Measurements from ENCODE around the gene ALDH1L2. TPM values are rescaled to one million over a fixed set of nuclear protein-coding genes. Genes with fewer than 3 reads are reported as not detected.

The ALDH1L2 gene
- polyA plus RNA-seq, 2 donors = 0.10 to 0.35 TPM

DNA sequence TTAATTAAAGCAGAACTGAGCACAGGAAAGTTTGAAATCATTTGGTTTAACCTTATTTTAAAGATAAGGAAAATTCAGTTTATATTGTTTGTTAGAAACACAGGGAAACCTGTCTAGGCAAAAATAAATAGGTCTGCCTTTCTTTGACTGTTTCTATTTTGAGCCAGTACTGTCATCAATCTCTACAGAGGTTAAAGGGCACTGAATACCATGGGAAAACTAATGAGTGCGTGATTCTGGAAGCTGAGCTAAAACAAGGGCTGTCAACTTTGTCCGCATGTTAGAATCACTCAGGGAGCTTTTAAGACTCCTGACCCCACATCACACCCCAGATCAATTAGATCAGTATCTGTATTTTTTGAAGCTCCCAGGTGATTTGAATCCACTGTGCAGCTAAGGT lies 59.3 kb downstream of the ALDH1L2 start:
- 70 to 83% methylated on average over 2 of the region's 2 CpGs for WGBS, 2 donors
- no peaks in the 10 kb centered on the region for H3K9me3 ChIP-seq (ENCODE audit: control insufficient read depth in 2 of 2, insufficient read depth in 1 of 2, low read depth in 1 of 2, low read length in 1 of 2)

DNA sequence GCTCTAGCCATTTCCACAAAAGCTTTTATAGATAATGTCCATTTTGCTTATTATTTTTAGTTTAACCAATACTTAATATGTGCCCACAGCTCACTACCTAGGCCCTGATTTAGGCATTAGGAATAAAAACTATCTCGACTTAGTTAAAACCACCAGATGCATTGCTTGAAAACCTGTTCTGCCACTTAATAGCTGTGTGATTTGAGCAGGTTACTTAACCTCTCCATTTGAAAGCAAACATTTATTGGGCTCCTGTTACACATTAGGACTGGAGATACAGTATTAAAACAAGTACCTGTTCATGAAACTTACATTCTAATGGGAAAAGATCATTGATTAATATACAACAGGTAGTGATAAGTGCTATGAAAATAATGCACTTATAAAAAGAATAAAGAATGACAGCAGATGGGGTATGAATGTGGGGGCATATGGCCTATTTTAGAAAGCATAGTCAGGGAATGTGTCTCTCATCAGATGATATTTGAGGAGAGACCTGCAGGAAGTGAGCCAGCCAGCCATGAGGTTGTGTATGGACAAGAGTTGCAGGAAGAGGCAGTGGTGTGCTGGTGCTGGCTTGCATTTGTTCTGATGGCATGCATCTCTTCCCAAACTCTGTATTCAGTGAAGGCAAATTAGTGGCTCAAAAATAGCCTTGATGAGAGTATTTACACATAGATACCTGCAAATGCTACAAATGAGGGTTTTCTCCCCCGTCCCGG lies 63.9 kb downstream of the ALDH1L2 start:
- peaks cover 0 to 5% of the 10 kb centered on the region in 2 donors for H3K4me1 ChIP-seq (ENCODE audit: control insufficient read depth in 2 of 2, insufficient read depth in 2 of 2, low read length in 1 of 2)
- no peaks in the 10 kb centered on the region for H3K9me3 ChIP-seq (ENCODE audit: control insufficient read depth in 2 of 2, insufficient read depth in 1 of 2, low read depth in 1 of 2, low read length in 1 of 2)
- WGBS, 2 donors = 79 to 82% methylated on average over 3 of the region's 3 CpGs
- H3K27ac ChIP-seq (ENCODE audit: low read depth in 2 of 2, low read length in 1 of 2) = no peak overlapping the region
- no peaks in the 10 kb centered on the region for H3K27me3 ChIP-seq (ENCODE audit: control insufficient read depth in 1 of 2, insufficient read depth in 2 of 2, low read length in 2 of 2)
- no peaks in the 10 kb centered on the region for H3K36me3 ChIP-seq (ENCODE audit: control insufficient read depth in 2 of 2, insufficient read depth in 2 of 2, low read length in 1 of 2)
- H3K4me3 ChIP-seq (ENCODE audit: low read depth in 1 of 2, low read length in 2 of 2) = no peak overlapping the region

More for the DNA sequence above, 59.3 kb downstream of the ALDH1L2 start:
- H3K4me3 ChIP-seq (ENCODE audit: low read depth in 1 of 2, low read length in 2 of 2) = no peak overlapping the region
- no peak overlapping the region for H3K27ac ChIP-seq (ENCODE audit: low read depth in 2 of 2, low read length in 1 of 2)
- no peaks in the 10 kb centered on the region for H3K27me3 ChIP-seq (ENCODE audit: control insufficient read depth in 1 of 2, insufficient read depth in 2 of 2, low read length in 2 of 2)
- H3K36me3 ChIP-seq (ENCODE audit: control insufficient read depth in 2 of 2, insufficient read depth in 2 of 2, low read length in 1 of 2) = no peaks in the 10 kb centered on the region
- peaks cover 0 to 5% of the 10 kb centered on the region in 2 donors for H3K4me1 ChIP-seq (ENCODE audit: control insufficient read depth in 2 of 2, insufficient read depth in 2 of 2, low read length in 1 of 2)

DNA sequence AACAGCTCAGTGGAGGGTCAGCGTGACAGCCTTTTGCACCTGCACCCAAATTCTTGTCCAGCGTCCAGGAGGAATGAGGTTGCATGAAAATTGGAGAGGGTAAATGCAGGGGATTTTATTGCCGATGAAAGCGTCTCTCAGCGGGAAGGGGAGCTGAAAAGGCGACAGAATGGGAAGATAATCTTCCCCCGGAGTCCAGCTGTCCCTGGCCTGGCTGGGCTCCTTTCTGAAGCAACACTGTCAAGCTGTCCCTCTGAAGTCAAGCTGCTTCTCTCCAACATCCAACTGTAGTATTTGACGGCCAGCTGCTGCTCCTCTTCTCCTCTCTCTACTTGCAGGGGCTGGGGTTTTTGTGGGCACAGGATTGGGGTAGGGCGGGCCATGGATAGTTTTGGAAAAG lies 65.5 kb downstream of the ALDH1L2 start:
- WGBS, 2 donors = 90% methylated on average over 9 of the region's 9 CpGs
- no peaks in the 10 kb centered on the region for H3K9me3 ChIP-seq (ENCODE audit: control insufficient read depth in 2 of 2, insufficient read depth in 1 of 2, low read depth in 1 of 2, low read length in 1 of 2)
- no peak overlapping the region for H3K4me3 ChIP-seq (ENCODE audit: low read depth in 1 of 2, low read length in 2 of 2)
- no peaks in the 10 kb centered on the region for H3K36me3 ChIP-seq (ENCODE audit: control insufficient read depth in 2 of 2, insufficient read depth in 2 of 2, low read length in 1 of 2)
- H3K27ac ChIP-seq (ENCODE audit: low read depth in 2 of 2, low read length in 1 of 2) = no peak overlapping the region
- H3K4me1 ChIP-seq (ENCODE audit: control insufficient read depth in 2 of 2, insufficient read depth in 2 of 2, low read length in 1 of 2) = peaks cover 0 to 5% of the 10 kb centered on the region in 2 donors
- H3K27me3 ChIP-seq (ENCODE audit: control insufficient read depth in 1 of 2, insufficient read depth in 2 of 2, low read length in 2 of 2) = no peaks in the 10 kb centered on the region

DNA sequence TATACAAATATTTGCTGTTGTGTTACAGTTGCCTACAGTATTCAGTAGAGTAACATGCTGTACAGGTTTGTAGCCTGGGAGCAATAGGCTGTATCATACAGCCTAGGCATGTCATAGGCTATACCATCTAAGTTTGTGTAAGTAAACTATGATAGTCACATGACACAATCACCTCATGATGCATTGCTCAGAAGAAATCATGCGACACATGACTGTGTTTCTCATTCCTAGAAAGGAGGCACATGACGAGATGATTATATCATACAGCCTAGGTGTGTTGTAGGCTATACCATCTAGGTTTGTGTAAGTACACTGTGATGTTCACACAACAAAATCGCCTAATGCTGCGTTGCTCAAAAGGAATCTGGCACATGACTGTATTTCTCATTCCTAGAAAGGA lies 66.2 kb downstream of the ALDH1L2 start:
- Histone ChIP-seq H3K9me3 (ENCODE audit: control insufficient read depth in 2 of 2, insufficient read depth in 1 of 2, low read depth in 1 of 2, low read length in 1 of 2) (no peaks in the 10 kb centered on the region), H3K4me3 (ENCODE audit: low read depth in 1 of 2, low read length in 2 of 2) (no peak overlapping the region), H3K27ac (ENCODE audit: low read depth in 2 of 2, low read length in 1 of 2) (no peak overlapping the region), H3K36me3 (ENCODE audit: control insufficient read depth in 2 of 2, insufficient read depth in 2 of 2, low read length in 1 of 2) (no peaks in the 10 kb centered on the region), H3K4me1 (ENCODE audit: control insufficient read depth in 2 of 2, insufficient read depth in 2 of 2, low read length in 1 of 2) (peaks cover 0 to 5% of the 10 kb centered on the region in 2 donors), H3K27me3 (ENCODE audit: control insufficient read depth in 1 of 2, insufficient read depth in 2 of 2, low read length in 2 of 2) (no peaks in the 10 kb centered on the region)
- WGBS, 2 donors = 84 to 93% methylated on average over 4 of the region's 4 CpGs

DNA sequence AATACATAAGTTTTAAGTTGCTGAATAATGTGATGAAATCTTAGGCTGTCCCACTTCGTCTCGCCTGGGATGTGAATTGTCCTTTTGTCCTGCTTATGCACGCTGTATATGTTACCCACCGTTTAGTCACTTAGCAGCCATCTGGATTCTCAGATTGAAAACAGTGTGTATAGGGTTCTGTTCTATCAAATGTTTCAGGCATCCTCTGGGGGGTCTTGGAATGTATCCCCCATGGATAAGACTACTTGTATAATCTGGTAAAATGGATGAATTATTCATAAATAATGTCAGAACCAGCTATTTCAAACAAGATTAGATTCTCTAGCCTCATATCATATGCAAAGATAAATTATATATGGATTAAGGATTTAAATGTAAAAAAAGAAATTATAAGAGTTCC lies 68.7 kb downstream of the ALDH1L2 start:
- H3K27me3 ChIP-seq (ENCODE audit: control insufficient read depth in 1 of 2, insufficient read depth in 2 of 2, low read length in 2 of 2) = no peaks in the 10 kb centered on the region
- no peak overlapping the region for H3K4me3 ChIP-seq (ENCODE audit: low read depth in 1 of 2, low read length in 2 of 2)
- 94 to 95% methylated on average over 4 of the region's 4 CpGs for WGBS, 2 donors
- no peak overlapping the region for H3K27ac ChIP-seq (ENCODE audit: low read depth in 2 of 2, low read length in 1 of 2)
- H3K9me3 ChIP-seq (ENCODE audit: control insufficient read depth in 2 of 2, insufficient read depth in 1 of 2, low read depth in 1 of 2, low read length in 1 of 2) = no peaks in the 10 kb centered on the region
- H3K4me1 ChIP-seq (ENCODE audit: control insufficient read depth in 2 of 2, insufficient read depth in 2 of 2, low read length in 1 of 2) = peaks cover 0 to under 1% of the 10 kb centered on the region in 2 donors
- H3K36me3 ChIP-seq (ENCODE audit: control insufficient read depth in 2 of 2, insufficient read depth in 2 of 2, low read length in 1 of 2) = peaks cover 0 to 3% of the 10 kb centered on the region in 2 donors

DNA sequence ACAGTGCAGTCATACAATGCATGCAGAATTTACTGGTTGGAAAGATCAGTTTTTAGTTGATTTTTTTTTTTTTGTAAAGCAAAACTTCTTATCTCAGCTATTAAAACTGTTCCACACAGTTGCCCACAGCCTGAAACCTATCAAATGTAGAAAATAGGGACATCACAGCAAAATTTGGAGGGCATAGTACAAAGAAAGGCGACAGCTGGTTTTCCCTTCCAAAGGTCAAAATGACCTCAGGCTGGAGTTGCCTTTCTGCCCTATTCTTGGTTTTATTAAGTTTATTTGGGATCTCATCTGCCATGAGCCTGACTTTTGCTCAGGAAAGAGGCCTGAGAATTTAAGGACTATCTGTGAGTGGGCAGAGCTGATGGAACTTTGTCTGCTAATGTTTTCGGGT lies 69.7 kb downstream of the ALDH1L2 start:
- no peaks in the 10 kb centered on the region for H3K4me1 ChIP-seq (ENCODE audit: control insufficient read depth in 2 of 2, insufficient read depth in 2 of 2, low read length in 1 of 2)
- no peak overlapping the region for H3K27ac ChIP-seq (ENCODE audit: low read depth in 2 of 2, low read length in 1 of 2)
- H3K27me3 ChIP-seq (ENCODE audit: control insufficient read depth in 1 of 2, insufficient read depth in 2 of 2, low read length in 2 of 2) = no peaks in the 10 kb centered on the region
- peaks cover 0 to 3% of the 10 kb centered on the region in 2 donors for H3K36me3 ChIP-seq (ENCODE audit: control insufficient read depth in 2 of 2, insufficient read depth in 2 of 2, low read length in 1 of 2)
- 83 to 91% methylated on average over 2 of the region's 2 CpGs for WGBS, 2 donors
- no peaks in the 10 kb centered on the region for H3K9me3 ChIP-seq (ENCODE audit: control insufficient read depth in 2 of 2, insufficient read depth in 1 of 2, low read depth in 1 of 2, low read length in 1 of 2)
- no peak overlapping the region for H3K4me3 ChIP-seq (ENCODE audit: low read depth in 1 of 2, low read length in 2 of 2)

DNA sequence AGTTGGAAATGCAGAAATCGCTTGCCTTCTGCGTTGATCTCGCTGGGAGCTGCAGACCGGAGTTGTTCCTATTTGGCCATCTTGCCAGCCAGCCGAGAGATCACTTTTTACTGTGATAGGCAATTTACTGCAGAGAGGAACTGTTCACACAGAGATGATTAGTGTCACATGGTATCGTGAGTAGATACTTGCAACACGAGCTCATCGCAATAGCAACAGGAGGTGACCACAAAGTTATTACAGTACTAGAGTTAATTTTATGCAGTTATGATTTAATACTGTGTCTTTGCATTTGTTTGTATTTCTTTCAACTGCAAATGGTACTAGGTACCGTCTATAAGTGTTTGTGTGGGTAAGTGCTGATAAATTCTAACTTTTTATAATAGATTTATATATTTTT lies 70.4 kb downstream of the ALDH1L2 start:
- H3K36me3 ChIP-seq (ENCODE audit: control insufficient read depth in 2 of 2, insufficient read depth in 2 of 2, low read length in 1 of 2) = peaks cover 0 to 3% of the 10 kb centered on the region in 2 donors
- no peak overlapping the region for H3K27ac ChIP-seq (ENCODE audit: low read depth in 2 of 2, low read length in 1 of 2)
- no peak overlapping the region for H3K4me3 ChIP-seq (ENCODE audit: low read depth in 1 of 2, low read length in 2 of 2)
- WGBS, 2 donors = 95% methylated on average over 9 of the region's 9 CpGs
- no peaks in the 10 kb centered on the region for H3K27me3 ChIP-seq (ENCODE audit: control insufficient read depth in 1 of 2, insufficient read depth in 2 of 2, low read length in 2 of 2)
- no peaks in the 10 kb centered on the region for H3K4me1 ChIP-seq (ENCODE audit: control insufficient read depth in 2 of 2, insufficient read depth in 2 of 2, low read length in 1 of 2)
- no peaks in the 10 kb centered on the region for H3K9me3 ChIP-seq (ENCODE audit: control insufficient read depth in 2 of 2, insufficient read depth in 1 of 2, low read depth in 1 of 2, low read length in 1 of 2)

DNA sequence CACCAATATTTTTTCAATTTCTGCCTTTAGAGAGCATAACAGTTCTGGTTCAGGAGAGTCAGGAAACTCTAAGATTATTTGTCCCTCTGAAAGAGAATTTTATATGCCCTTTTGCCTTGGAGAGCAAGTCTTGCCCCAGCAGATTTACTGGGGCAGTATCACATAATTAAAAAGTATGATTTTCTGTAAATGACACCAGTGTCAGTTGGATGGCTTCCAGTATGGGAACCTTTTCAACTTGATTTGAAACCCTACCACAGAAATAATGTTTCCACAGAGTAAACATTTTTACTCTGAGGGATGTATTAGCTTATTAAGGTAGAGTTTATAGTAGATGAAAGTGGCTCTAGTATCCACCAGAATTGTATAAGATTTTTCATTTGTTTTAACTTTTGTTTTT lies 82.8 kb downstream of the ALDH1L2 start:
- Histone ChIP-seq H3K4me3 (ENCODE audit: low read depth in 1 of 2, low read length in 2 of 2) (no peak overlapping the region), H3K36me3 (ENCODE audit: control insufficient read depth in 2 of 2, insufficient read depth in 2 of 2, low read length in 1 of 2) (peaks cover 5 to 7% of the 10 kb centered on the region in 2 donors), H3K27ac (ENCODE audit: low read depth in 2 of 2, low read length in 1 of 2) (no peak overlapping the region), H3K27me3 (ENCODE audit: control insufficient read depth in 1 of 2, insufficient read depth in 2 of 2, low read length in 2 of 2) (no peaks in the 10 kb centered on the region), H3K4me1 (ENCODE audit: control insufficient read depth in 2 of 2, insufficient read depth in 2 of 2, low read length in 1 of 2) (peaks cover 0 to 5% of the 10 kb centered on the region in 2 donors), H3K9me3 (ENCODE audit: control insufficient read depth in 2 of 2, insufficient read depth in 1 of 2, low read depth in 1 of 2, low read length in 1 of 2) (no peaks in the 10 kb centered on the region)

DNA sequence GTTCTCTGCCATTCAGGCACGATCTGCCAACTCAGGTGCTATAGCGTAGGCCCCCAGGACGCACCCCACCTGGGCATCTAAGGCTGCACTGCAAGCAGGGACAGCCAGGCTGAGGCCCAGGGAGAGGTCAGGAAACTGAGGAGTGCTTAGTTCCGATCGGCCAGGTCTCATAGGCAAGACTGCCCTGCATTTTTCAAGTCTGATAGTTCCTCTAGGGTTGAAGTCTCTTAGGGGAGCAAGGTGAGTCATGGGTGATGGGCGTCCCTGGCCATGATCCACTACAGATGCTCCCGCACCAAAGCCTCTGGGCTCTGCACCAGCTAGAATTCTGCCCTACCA lies 84.9 kb downstream of the ALDH1L2 start:
- Histone ChIP-seq H3K27me3 (ENCODE audit: control insufficient read depth in 1 of 2, insufficient read depth in 2 of 2, low read length in 2 of 2) (no peaks in the 10 kb centered on the region), H3K4me1 (ENCODE audit: control insufficient read depth in 2 of 2, insufficient read depth in 2 of 2, low read length in 1 of 2) (peaks cover 0 to 5% of the 10 kb centered on the region in 2 donors), H3K4me3 (ENCODE audit: low read depth in 1 of 2, low read length in 2 of 2) (no peak overlapping the region), H3K9me3 (ENCODE audit: control insufficient read depth in 2 of 2, insufficient read depth in 1 of 2, low read depth in 1 of 2, low read length in 1 of 2) (no peaks in the 10 kb centered on the region), H3K27ac (ENCODE audit: low read depth in 2 of 2, low read length in 1 of 2) (no peak overlapping the region), H3K36me3 (ENCODE audit: control insufficient read depth in 2 of 2, insufficient read depth in 2 of 2, low read length in 1 of 2) (peaks cover 6 to 10% of the 10 kb centered on the region in 2 donors)
- WGBS, 2 donors = 72 to 79% methylated on average over 7 of the region's 7 CpGs

All from esophagus (tissue), 2 donors.